ENCODE measurements around the gene SPOP.
"Not testable (repeated sequence)": the region's sequence is repeated elsewhere in the genome, so short reads cannot be mapped to it uniquely, and the experiment has no call there.

The SPOP gene

GRCh38 chr17:49570540-49571242, 107.2 kb downstream of the SPOP start:
- no peak for DNase-seq

GRCh38 chr17:49568695-49569047, 109.2 kb downstream of the SPOP start:
- DNase-seq = not testable (repeated sequence)

- peak; percentile 58 for DNase-seq
Measured at GRCh38 chr17:49567871-49568694, 109.8 kb downstream of the SPOP start.

GRCh38 chr17:49567104-49567521, 110.8 kb downstream of the SPOP start:
- no peak for DNase-seq

GRCh38 chr17:49566668-49567071, 111.2 kb downstream of the SPOP start:
- no peak for DNase-seq

GRCh38 chr17:49565948-49566491, 111.9 kb downstream of the SPOP start:
- no peak for DNase-seq

- no peak for DNase-seq
Measured at GRCh38 chr17:49564638-49565037, 113.3 kb downstream of the SPOP start.

GRCh38 chr17:49557312-49558024, 120.4 kb downstream of the SPOP start:
- DNase-seq = no peak

- DNase-seq = peak; percentile 67
Measured at GRCh38 chr17:49556223-49556943, 121.5 kb downstream of the SPOP start.

- no peak for DNase-seq
Measured at GRCh38 chr17:49555495-49556222, 122.2 kb downstream of the SPOP start.

GRCh38 chr17:49554694-49555494, 123.0 kb downstream of the SPOP start:
- DNase-seq = no peak

- no peak for DNase-seq
Measured at GRCh38 chr17:49553676-49554335, 124.1 kb downstream of the SPOP start.

- no peak for DNase-seq
Measured at GRCh38 chr17:49552070-49552751, 125.7 kb downstream of the SPOP start.

- DNase-seq = no peak
Measured at GRCh38 chr17:49551221-49552069, 126.5 kb downstream of the SPOP start.

GRCh38 chr17:49550764-49551163, 127.1 kb downstream of the SPOP start:
- DNase-seq = not testable (repeated sequence)

- no peak for DNase-seq
Measured at GRCh38 chr17:49549691-49550678, 127.9 kb downstream of the SPOP start.

GRCh38 chr17:49549311-49549605, 128.6 kb downstream of the SPOP start:
- DNase-seq = no peak

Measured in activated gamma-delta T cell (primary cell).